Astrocyte (in vitro differentiated cells and primary cell): Measurements from ENCODE around the gene TNFRSF25.

ENCODE experiments used
- EZH2 ChIP-seq: IDR thresholded peaks from 2 replicates; pipeline ENCODE4 v1.6.1; 2012; ENCODE audit warnings: mild to moderate bottlenecking, low read length, inconsistent platforms; ENCODE audit not compliant: insufficient read depth
- TF ChIP-seq, protein P1 (sequence below): IDR thresholded peaks from 2 replicates; pipeline ENCODE4 v1.5.1; 2011; ENCODE audit warnings: low read depth, mild to moderate bottlenecking, inconsistent platforms, low read length, moderate library complexity; ENCODE audit not compliant: insufficient read depth

DNA sequence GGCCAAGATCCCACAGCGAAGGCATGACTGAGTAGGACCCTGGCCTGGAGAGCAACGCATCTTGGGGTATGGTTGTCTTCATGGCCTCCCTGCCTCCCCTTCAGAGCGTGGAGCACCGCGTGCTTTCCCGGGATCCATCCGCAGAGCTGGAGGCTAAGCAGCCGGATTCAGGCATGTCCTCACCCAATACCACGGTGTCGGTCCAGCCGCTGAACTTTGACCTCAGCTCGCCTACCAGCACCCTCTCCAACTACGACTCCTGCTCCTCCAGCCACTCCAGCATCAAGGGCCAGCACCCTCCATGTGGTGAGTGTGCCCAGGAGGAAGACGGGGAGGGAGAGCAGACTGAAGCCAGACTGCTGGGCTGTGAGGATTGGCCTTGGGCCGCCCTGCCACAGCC, 21.6 kb downstream of the TNFRSF25 start:
- TF ChIP-seq, protein P1, sequence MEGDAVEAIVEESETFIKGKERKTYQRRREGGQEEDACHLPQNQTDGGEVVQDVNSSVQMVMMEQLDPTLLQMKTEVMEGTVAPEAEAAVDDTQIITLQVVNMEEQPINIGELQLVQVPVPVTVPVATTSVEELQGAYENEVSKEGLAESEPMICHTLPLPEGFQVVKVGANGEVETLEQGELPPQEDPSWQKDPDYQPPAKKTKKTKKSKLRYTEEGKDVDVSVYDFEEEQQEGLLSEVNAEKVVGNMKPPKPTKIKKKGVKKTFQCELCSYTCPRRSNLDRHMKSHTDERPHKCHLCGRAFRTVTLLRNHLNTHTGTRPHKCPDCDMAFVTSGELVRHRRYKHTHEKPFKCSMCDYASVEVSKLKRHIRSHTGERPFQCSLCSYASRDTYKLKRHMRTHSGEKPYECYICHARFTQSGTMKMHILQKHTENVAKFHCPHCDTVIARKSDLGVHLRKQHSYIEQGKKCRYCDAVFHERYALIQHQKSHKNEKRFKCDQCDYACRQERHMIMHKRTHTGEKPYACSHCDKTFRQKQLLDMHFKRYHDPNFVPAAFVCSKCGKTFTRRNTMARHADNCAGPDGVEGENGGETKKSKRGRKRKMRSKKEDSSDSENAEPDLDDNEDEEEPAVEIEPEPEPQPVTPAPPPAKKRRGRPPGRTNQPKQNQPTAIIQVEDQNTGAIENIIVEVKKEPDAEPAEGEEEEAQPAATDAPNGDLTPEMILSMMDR: no peak
- TF ChIP-seq EZH2: no peak
